WTC11 (cell line): Measurements from ENCODE around the gene ZEB2. TPM values are rescaled to one million over a fixed set of nuclear protein-coding genes. Genes with fewer than 3 reads are reported as not detected.

ENCODE experiments used
- ATAC-seq: fragments of 200-7000 bp; cut with Tn5 transposase; 2 replicates; pipeline ENCODE4 v1.10.0; 2021; ENCODE audit warnings: mild to moderate bottlenecking, moderate library complexity
- CTCF ChIA-PET: fragments of 300-600 bp; sonication (Branson Sonifier 250); formaldehyde crosslinking; loops from one replicate; lab custom pipeline; 2021; ENCODE audit warnings: antibody characterized with exemption; lab: Charles Lee
- POLR2A ChIA-PET: fragments of 350-600 bp; sonication (Branson Sonifier 250); formaldehyde crosslinking; loops from one replicate; lab custom pipeline; 2021; ENCODE audit warnings: antibody characterized with exemption; lab: Charles Lee
- DNase-seq: peaks from one replicate; pipeline ENCODE4 v3.0.0; 2021; ENCODE audit warnings: low spot score
- H3K27ac Mint-ChIP-seq: 2 replicates; pipeline ENCODE4 v1.8.0; 2021; ENCODE audit warnings: mixed read lengths
- H3K27me3 Mint-ChIP-seq: 2 replicates; pipeline ENCODE4 v1.8.0; 2021; ENCODE audit warnings: low read depth, mild to moderate bottlenecking, moderate library complexity, mixed read lengths
- H3K36me3 Mint-ChIP-seq: 2 replicates; pipeline ENCODE4 v1.8.0; 2021; ENCODE audit warnings: mixed read lengths
- H3K4me1 Mint-ChIP-seq: 2 replicates; pipeline ENCODE4 v1.8.0; 2022; ENCODE audit warnings: mixed read lengths
- H3K4me3 Mint-ChIP-seq: 2 replicates; pipeline ENCODE4 v1.8.0; 2021; ENCODE audit warnings: mild to moderate bottlenecking, moderate library complexity, mixed read lengths
- H3K9me3 Mint-ChIP-seq: 2 replicates; pipeline ENCODE4 v1.8.0; 2021; ENCODE audit warnings: mixed read lengths
- ATF6 ChIP-seq: sonication (generic); formaldehyde crosslinking; IDR thresholded peaks from 2 replicates; pipeline ENCODE4 v1.8.1; 2023; ENCODE audit warnings: mild to moderate bottlenecking, missing genetic modification reagents
- CBFB ChIP-seq: sonication (generic); formaldehyde crosslinking; IDR thresholded peaks from 2 replicates; pipeline ENCODE4 v1.8.1; 2022; ENCODE audit warnings: mild to moderate bottlenecking, low read depth, missing genetic modification reagents
- E2F5 ChIP-seq: sonication (generic); formaldehyde crosslinking; IDR thresholded peaks from 2 replicates; pipeline ENCODE4 v1.8.1; 2022; ENCODE audit warnings: mild to moderate bottlenecking, moderate library complexity, missing genetic modification reagents
- EMX1 ChIP-seq: fragments of 250-450 bp; sonication (Bioruptor Pico); IDR thresholded peaks from 2 replicates; pipeline ENCODE4 v1.8.0; 2021; ENCODE audit warnings: mild to moderate bottlenecking
- MYBL2 ChIP-seq: sonication (generic); formaldehyde crosslinking; IDR thresholded peaks from 2 replicates; pipeline ENCODE4 v1.8.1; 2023; ENCODE audit warnings: mild to moderate bottlenecking, moderate library complexity, missing genetic modification reagents
- PRDM15 ChIP-seq: sonication (generic); formaldehyde crosslinking; IDR thresholded peaks from 2 replicates; pipeline ENCODE4 v1.8.0; 2022; ENCODE audit warnings: missing genetic modification reagents
- RORB ChIP-seq: fragments of 250-450 bp; sonication (Bioruptor Pico); IDR thresholded peaks from 2 replicates; pipeline ENCODE4 v1.9.0; 2021; ENCODE audit warnings: mild to moderate bottlenecking
- SMAD3 ChIP-seq: sonication (generic); formaldehyde crosslinking; IDR thresholded peaks from 2 replicates; pipeline ENCODE4 v1.8.0; 2022; ENCODE audit warnings: missing genetic modification reagents, mild to moderate bottlenecking, borderline replicate concordance
- SOX15 ChIP-seq: fragments of 250-450 bp; sonication (Bioruptor Pico); IDR thresholded peaks from 2 replicates; pipeline ENCODE4 v1.9.0; 2021; ENCODE audit warnings: mild to moderate bottlenecking
- SP1 ChIP-seq: sonication (generic); formaldehyde crosslinking; conservative IDR thresholded peaks from 2 replicates; pipeline ENCODE4 v1.8.1; 2022; ENCODE audit warnings: missing genetic modification reagents
- ZNF121 ChIP-seq: sonication (generic); formaldehyde crosslinking; IDR thresholded peaks from 2 replicates; pipeline ENCODE4 v1.8.0; 2023; ENCODE audit warnings: missing genetic modification reagents
- ZNF263 ChIP-seq: sonication (generic); formaldehyde crosslinking; IDR thresholded peaks from 2 replicates; pipeline ENCODE4 v1.8.1; 2022; ENCODE audit warnings: low read depth, mild to moderate bottlenecking, moderate library complexity, missing genetic modification reagents
- ZNF317 ChIP-seq: sonication (generic); formaldehyde crosslinking; IDR thresholded peaks from 2 replicates; pipeline ENCODE4 v1.8.1; 2023; ENCODE audit warnings: low read depth, mild to moderate bottlenecking, moderate library complexity, missing genetic modification reagents, borderline replicate concordance
- total RNA-seq: library from RNA; stranded (reverse); gene quantifications from 3 replicates; pipeline ENCODE4 v1.2.3, GENCODE V29; 2021
- TF ChIP-seq, protein P1 (sequence below): sonication (generic); formaldehyde crosslinking; IDR thresholded peaks from 2 replicates; pipeline ENCODE4 v1.8.1; 2022; ENCODE audit warnings: mild to moderate bottlenecking, missing genetic modification reagents, moderate library complexity, borderline replicate concordance
- TF ChIP-seq, protein P2 (sequence below): fragments of 250-450 bp; sonication (Bioruptor Pico); IDR thresholded peaks from 2 replicates; pipeline ENCODE4 v1.8.0; 2021; ENCODE audit warnings: mild to moderate bottlenecking
- TF ChIP-seq, protein P3 (sequence below): fragments of 250-450 bp; sonication (Bioruptor Pico); IDR thresholded peaks from 2 replicates; pipeline ENCODE4 v1.9.0; 2021; ENCODE audit warnings: mild to moderate bottlenecking, borderline replicate concordance
- TF ChIP-seq, protein P4 (sequence below): sonication (generic); formaldehyde crosslinking; IDR thresholded peaks from 2 replicates; pipeline ENCODE4 v1.8.1; 2023; ENCODE audit warnings: mild to moderate bottlenecking, missing genetic modification reagents, moderate library complexity
- TF ChIP-seq, protein P5 (sequence below): sonication (generic); formaldehyde crosslinking; IDR thresholded peaks from 2 replicates; pipeline ENCODE4 v1.8.0; 2023; ENCODE audit warnings: mild to moderate bottlenecking, missing genetic modification reagents

The ZEB2 gene
- total RNA-seq, 1 experiment from 2014 or later: 0.42 TPM

DNA sequence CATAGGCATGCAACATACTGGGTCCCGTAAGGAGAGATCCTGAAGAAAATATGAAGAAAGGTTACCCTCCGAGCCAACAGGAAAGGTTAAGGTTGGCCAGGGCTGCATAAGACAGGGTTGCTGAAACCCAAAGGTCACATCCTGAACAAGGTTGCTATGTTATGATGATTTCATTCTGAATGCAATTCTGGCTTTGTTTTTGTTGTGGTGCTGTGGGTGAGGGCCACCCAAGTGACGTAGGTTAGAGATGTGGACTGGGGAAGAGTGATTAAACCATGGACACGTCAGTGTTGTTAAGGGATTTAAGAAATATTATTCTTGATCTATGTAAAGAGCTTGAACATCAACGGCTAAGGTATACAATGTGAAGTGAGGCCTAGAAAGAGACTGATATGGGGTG is 60.0 kb downstream of the ZEB2 start (continued):
- TF ChIP-seq, protein P1, sequence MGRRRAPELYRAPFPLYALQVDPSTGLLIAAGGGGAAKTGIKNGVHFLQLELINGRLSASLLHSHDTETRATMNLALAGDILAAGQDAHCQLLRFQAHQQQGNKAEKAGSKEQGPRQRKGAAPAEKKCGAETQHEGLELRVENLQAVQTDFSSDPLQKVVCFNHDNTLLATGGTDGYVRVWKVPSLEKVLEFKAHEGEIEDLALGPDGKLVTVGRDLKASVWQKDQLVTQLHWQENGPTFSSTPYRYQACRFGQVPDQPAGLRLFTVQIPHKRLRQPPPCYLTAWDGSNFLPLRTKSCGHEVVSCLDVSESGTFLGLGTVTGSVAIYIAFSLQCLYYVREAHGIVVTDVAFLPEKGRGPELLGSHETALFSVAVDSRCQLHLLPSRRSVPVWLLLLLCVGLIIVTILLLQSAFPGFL: no peak
- no peak for TF ChIP-seq SP1 (CRISPR knock-in tag)
- no peak for TF ChIP-seq EMX1 (CRISPR knock-in tag)
- TF ChIP-seq MYBL2 (CRISPR knock-in tag): no peak
- no peak for TF ChIP-seq ATF6 (CRISPR knock-in tag)
- TF ChIP-seq E2F5: no peak

- DNase-seq (no peak), ATAC-seq (no peak)
- no peaks in the 10 kb centered on the region for H3K36me3 Mint-ChIP-seq
- CTCF ChIA-PET: interaction anchor here (3.3 kb wide), 1 partner anchor 9 kb away, joined by 26 read pairs; no protein-coding TSS in a partner anchor
- peaks cover 14% of the 10 kb centered on the region for H3K27me3 Mint-ChIP-seq
- no peaks in the 10 kb centered on the region for H3K9me3 Mint-ChIP-seq
- no peak overlapping the region for H3K27ac Mint-ChIP-seq
- POLR2A ChIA-PET: no interaction called here
- H3K4me3 Mint-ChIP-seq: no peak overlapping the region
- H3K4me1 Mint-ChIP-seq: peaks cover 43% of the 10 kb centered on the region
- TF ChIP-seq SMAD3 (CRISPR knock-in tag): no peak
- TF ChIP-seq, protein P2, sequence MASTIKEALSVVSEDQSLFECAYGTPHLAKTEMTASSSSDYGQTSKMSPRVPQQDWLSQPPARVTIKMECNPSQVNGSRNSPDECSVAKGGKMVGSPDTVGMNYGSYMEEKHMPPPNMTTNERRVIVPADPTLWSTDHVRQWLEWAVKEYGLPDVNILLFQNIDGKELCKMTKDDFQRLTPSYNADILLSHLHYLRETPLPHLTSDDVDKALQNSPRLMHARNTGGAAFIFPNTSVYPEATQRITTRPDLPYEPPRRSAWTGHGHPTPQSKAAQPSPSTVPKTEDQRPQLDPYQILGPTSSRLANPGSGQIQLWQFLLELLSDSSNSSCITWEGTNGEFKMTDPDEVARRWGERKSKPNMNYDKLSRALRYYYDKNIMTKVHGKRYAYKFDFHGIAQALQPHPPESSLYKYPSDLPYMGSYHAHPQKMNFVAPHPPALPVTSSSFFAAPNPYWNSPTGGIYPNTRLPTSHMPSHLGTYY (CRISPR knock-in tag): no peak
- no peak for TF ChIP-seq SOX15 (CRISPR knock-in tag)
- TF ChIP-seq, protein P3, sequence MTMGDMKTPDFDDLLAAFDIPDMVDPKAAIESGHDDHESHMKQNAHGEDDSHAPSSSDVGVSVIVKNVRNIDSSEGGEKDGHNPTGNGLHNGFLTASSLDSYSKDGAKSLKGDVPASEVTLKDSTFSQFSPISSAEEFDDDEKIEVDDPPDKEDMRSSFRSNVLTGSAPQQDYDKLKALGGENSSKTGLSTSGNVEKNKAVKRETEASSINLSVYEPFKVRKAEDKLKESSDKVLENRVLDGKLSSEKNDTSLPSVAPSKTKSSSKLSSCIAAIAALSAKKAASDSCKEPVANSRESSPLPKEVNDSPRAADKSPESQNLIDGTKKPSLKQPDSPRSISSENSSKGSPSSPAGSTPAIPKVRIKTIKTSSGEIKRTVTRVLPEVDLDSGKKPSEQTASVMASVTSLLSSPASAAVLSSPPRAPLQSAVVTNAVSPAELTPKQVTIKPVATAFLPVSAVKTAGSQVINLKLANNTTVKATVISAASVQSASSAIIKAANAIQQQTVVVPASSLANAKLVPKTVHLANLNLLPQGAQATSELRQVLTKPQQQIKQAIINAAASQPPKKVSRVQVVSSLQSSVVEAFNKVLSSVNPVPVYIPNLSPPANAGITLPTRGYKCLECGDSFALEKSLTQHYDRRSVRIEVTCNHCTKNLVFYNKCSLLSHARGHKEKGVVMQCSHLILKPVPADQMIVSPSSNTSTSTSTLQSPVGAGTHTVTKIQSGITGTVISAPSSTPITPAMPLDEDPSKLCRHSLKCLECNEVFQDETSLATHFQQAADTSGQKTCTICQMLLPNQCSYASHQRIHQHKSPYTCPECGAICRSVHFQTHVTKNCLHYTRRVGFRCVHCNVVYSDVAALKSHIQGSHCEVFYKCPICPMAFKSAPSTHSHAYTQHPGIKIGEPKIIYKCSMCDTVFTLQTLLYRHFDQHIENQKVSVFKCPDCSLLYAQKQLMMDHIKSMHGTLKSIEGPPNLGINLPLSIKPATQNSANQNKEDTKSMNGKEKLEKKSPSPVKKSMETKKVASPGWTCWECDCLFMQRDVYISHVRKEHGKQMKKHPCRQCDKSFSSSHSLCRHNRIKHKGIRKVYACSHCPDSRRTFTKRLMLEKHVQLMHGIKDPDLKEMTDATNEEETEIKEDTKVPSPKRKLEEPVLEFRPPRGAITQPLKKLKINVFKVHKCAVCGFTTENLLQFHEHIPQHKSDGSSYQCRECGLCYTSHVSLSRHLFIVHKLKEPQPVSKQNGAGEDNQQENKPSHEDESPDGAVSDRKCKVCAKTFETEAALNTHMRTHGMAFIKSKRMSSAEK (CRISPR knock-in tag): no peak
- TF ChIP-seq, protein P4, sequence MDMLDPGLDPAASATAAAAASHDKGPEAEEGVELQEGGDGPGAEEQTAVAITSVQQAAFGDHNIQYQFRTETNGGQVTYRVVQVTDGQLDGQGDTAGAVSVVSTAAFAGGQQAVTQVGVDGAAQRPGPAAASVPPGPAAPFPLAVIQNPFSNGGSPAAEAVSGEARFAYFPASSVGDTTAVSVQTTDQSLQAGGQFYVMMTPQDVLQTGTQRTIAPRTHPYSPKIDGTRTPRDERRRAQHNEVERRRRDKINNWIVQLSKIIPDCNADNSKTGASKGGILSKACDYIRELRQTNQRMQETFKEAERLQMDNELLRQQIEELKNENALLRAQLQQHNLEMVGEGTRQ (CRISPR knock-in tag): no peak
- no peak for TF ChIP-seq ZNF317 (CRISPR knock-in tag)
- TF ChIP-seq, protein P1: no peak
- no peak for TF ChIP-seq ZNF121 (CRISPR knock-in tag)
- TF ChIP-seq RORB (CRISPR knock-in tag): no peak
- TF ChIP-seq, protein P5, sequence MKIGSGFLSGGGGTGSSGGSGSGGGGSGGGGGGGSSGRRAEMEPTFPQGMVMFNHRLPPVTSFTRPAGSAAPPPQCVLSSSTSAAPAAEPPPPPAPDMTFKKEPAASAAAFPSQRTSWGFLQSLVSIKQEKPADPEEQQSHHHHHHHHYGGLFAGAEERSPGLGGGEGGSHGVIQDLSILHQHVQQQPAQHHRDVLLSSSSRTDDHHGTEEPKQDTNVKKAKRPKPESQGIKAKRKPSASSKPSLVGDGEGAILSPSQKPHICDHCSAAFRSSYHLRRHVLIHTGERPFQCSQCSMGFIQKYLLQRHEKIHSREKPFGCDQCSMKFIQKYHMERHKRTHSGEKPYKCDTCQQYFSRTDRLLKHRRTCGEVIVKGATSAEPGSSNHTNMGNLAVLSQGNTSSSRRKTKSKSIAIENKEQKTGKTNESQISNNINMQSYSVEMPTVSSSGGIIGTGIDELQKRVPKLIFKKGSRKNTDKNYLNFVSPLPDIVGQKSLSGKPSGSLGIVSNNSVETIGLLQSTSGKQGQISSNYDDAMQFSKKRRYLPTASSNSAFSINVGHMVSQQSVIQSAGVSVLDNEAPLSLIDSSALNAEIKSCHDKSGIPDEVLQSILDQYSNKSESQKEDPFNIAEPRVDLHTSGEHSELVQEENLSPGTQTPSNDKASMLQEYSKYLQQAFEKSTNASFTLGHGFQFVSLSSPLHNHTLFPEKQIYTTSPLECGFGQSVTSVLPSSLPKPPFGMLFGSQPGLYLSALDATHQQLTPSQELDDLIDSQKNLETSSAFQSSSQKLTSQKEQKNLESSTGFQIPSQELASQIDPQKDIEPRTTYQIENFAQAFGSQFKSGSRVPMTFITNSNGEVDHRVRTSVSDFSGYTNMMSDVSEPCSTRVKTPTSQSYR (CRISPR knock-in tag): no peak
- TF ChIP-seq PRDM15 (CRISPR knock-in tag): no peak
- no peak for TF ChIP-seq CBFB (CRISPR knock-in tag)
- TF ChIP-seq ZNF263: no peak
Measured at GRCh38 chr2:144459286-144459685, 60.6 kb downstream of the ZEB2 start.
